H1 (cell line): ENCODE data around the gene PAX8. TPM values are rescaled to one million over a fixed set of nuclear protein-coding genes. Genes with fewer than 3 reads are reported as not detected.

Experiments
- CTCF ChIA-PET: fragments of 300-600 bp; sonication (Branson Sonifier 250); formaldehyde crosslinking; loops from one replicate; lab custom pipeline; 2021; ENCODE audit not compliant: partially characterized antibody; lab: Charles Lee
- POLR2A ChIA-PET: fragments of 300-600 bp; sonication (Branson Sonifier 250); formaldehyde crosslinking; loops from one replicate; lab custom pipeline; 2021; ENCODE audit warnings: inconsistent platforms; ENCODE audit not compliant: partially characterized antibody; lab: Charles Lee
- DNase-seq, 2 experiments: peaks; one replicate each; pipeline versions ENCODE4 v3.0.0 to v3.0.0-alpha.2; 2010 to 2022; ENCODE audit warnings: low spot score in 2 of 2, low read depth in 1 of 2, mixed read lengths in 1 of 2
- FAIRE-seq: peaks from 2 replicates; lab custom pipeline; 2011; peaks lifted over from hg19 to GRCh38; lab: Jason Lieb, UNC
- H2AFZ ChIP-seq: 2 replicates; pipeline ENCODE4 v1.8.1; 2012; ENCODE audit warnings: low read length, inconsistent platforms
- H2AK5ac ChIP-seq: 2 replicates; pipeline ENCODE4 v1.6.1; 2013; ENCODE audit warnings: low read depth, low read length
- H2BK120ac ChIP-seq: replicated peaks from 2 replicates; pipeline ENCODE3; 2013; ENCODE audit warnings: low read depth, low read length, inconsistent platforms
- H2BK12ac ChIP-seq: 2 replicates; pipeline ENCODE4 v1.6.1; 2013; ENCODE audit warnings: low read depth, low read length
- H2BK15ac ChIP-seq: 2 replicates; pipeline ENCODE4 v1.6.1; 2013; ENCODE audit warnings: low read length
- H2BK20ac ChIP-seq: 2 replicates; pipeline ENCODE4 v1.6.1; 2013; ENCODE audit warnings: low read length
- H2BK5ac ChIP-seq: 2 replicates; pipeline ENCODE4 v1.6.1; 2013; ENCODE audit warnings: low read depth, low read length
- H3K14ac ChIP-seq: 2 replicates; pipeline ENCODE4 v1.6.1; 2013; ENCODE audit warnings: inconsistent platforms; ENCODE audit not compliant: insufficient read length
- H3K18ac ChIP-seq: 2 replicates; pipeline ENCODE4 v1.6.1; 2013; ENCODE audit warnings: low read length; ENCODE audit errors: extremely low read depth
- H3K23ac ChIP-seq: 2 replicates; pipeline ENCODE4 v1.6.1; 2013; ENCODE audit warnings: inconsistent platforms; ENCODE audit not compliant: insufficient read length
- H3K23me2 ChIP-seq: 2 replicates; pipeline ENCODE4 v1.6.1; 2013; ENCODE audit warnings: low read depth, low read length
- H3K27ac ChIP-seq: 2 replicates; pipeline ENCODE4 v1.6.1; 2011; ENCODE audit warnings: low read depth, low read length, inconsistent platforms
- H3K27me3 ChIP-seq, 4 experiments: replicated peaks in 1 of 4; 1 replicate in 1 of 4; 2 replicates in 3 of 4; pipeline versions ENCODE4 v1.6.1 to v1.8.1; 2011 to 2013; ENCODE audit warnings: low read length in 3 of 4, mild to moderate bottlenecking in 3 of 4, inconsistent platforms in 2 of 4, mixed read lengths in 2 of 4, moderate library complexity in 1 of 4; ENCODE audit not compliant: control insufficient read depth in 3 of 4, insufficient read depth in 3 of 4; ENCODE audit errors: extremely low read depth in 1 of 4
- H3K36me3 ChIP-seq, 4 experiments: 2 replicates each; pipeline versions ENCODE4 v1.6.1 to v1.8.1; 2011 to 2013; ENCODE audit warnings: mild to moderate bottlenecking in 4 of 4, low read length in 3 of 4, moderate library complexity in 2 of 4, control low read depth in 1 of 4, inconsistent platforms in 1 of 4; ENCODE audit not compliant: insufficient read depth in 4 of 4, control insufficient read depth in 2 of 4
- H3K4ac ChIP-seq: replicated peaks from 2 replicates; pipeline ENCODE3; 2013; ENCODE audit warnings: low read length, low read depth, mixed read lengths, inconsistent platforms; ENCODE audit not compliant: insufficient read length
- H3K4me1 ChIP-seq, 4 experiments: replicated peaks in 1 of 4; 1 replicate in 1 of 4; 2 replicates in 3 of 4; pipeline versions ENCODE4 v1.6.1 to v1.8.1; 2011 to 2013; ENCODE audit warnings: low read length in 3 of 4, inconsistent platforms in 2 of 4, mixed read lengths in 1 of 4; ENCODE audit not compliant: insufficient read depth in 4 of 4, control insufficient read depth in 3 of 4
- H3K4me2 ChIP-seq, 2 experiments: 2 replicates each; pipeline versions ENCODE4 v1.6.1 to v1.8.1; 2011 to 2013; ENCODE audit warnings: low read depth in 2 of 2, low read length in 2 of 2, control low read depth in 1 of 2, inconsistent platforms in 1 of 2, mild to moderate bottlenecking in 1 of 2; ENCODE audit not compliant: insufficient read depth in 1 of 2
- H3K4me3 ChIP-seq, 4 experiments: fragments of 200-600, 300-600 bp in 1 of 4; sonication (generic), shearing (Covaris generic), sonication (Bioruptor Twin) in 1 of 4; 2 replicates each; pipeline versions ENCODE4 v1.5.1 to v1.8.1; 2011 to 2016; ENCODE audit warnings: low read length in 4 of 4, low read depth in 3 of 4, control low read depth in 2 of 4, inconsistent platforms in 2 of 4, mild to moderate bottlenecking in 2 of 4, mixed read lengths in 1 of 4, moderate library complexity in 1 of 4; ENCODE audit not compliant: insufficient read depth in 2 of 4; ENCODE audit errors: extremely low read depth in 1 of 4
- H3K56ac ChIP-seq: replicated peaks from 2 replicates; pipeline ENCODE3; 2013; ENCODE audit warnings: low read depth, mild to moderate bottlenecking, mixed read lengths, low read length, inconsistent platforms; ENCODE audit not compliant: insufficient read length
- H3K79me1 ChIP-seq: 2 replicates; pipeline ENCODE4 v1.6.1; 2013; ENCODE audit warnings: low read depth, low read length, control low read depth
- H3K79me2 ChIP-seq, 2 experiments: 2 replicates each; pipeline versions ENCODE4 v1.6.1 to v1.8.1; 2012 to 2013; ENCODE audit warnings: low read length in 2 of 2, mild to moderate bottlenecking in 2 of 2, inconsistent platforms in 1 of 2; ENCODE audit not compliant: insufficient read depth in 2 of 2, control insufficient read depth in 1 of 2
- H3K9ac ChIP-seq, 4 experiments: replicated peaks in 1 of 4; 1 replicate in 1 of 4; 2 replicates in 3 of 4; pipeline versions ENCODE4 v1.6.1 to v1.8.1; 2011 to 2013; ENCODE audit warnings: low read depth in 3 of 4, low read length in 3 of 4, control low read depth in 2 of 4, mild to moderate bottlenecking in 2 of 4, moderate library complexity in 2 of 4, inconsistent platforms in 1 of 4; ENCODE audit errors: extremely low read depth in 1 of 4
- H3K9me3 ChIP-seq, 2 experiments: 2 replicates each; pipeline versions ENCODE4 v1.6.1 to v1.8.1; 2012 to 2013; ENCODE audit warnings: mild to moderate bottlenecking in 2 of 2, moderate library complexity in 2 of 2, control low read depth in 1 of 2, inconsistent platforms in 1 of 2, low read depth in 1 of 2, low read length in 1 of 2, mixed read lengths in 1 of 2; ENCODE audit not compliant: insufficient read depth in 2 of 2
- H4K20me1 ChIP-seq, 2 experiments: replicated peaks in 1 of 2; 2 replicates each; pipeline versions ENCODE3 to v1.8.1; 2011 to 2013; ENCODE audit warnings: inconsistent platforms in 2 of 2, low read length in 2 of 2, mild to moderate bottlenecking in 1 of 2; ENCODE audit not compliant: insufficient read depth in 2 of 2, control insufficient read depth in 1 of 2
- H4K5ac ChIP-seq: 2 replicates; pipeline ENCODE4 v1.6.1; 2013; ENCODE audit warnings: low read length, low read depth, mixed read lengths, inconsistent platforms; ENCODE audit not compliant: insufficient read length
- H4K8ac ChIP-seq: 2 replicates; pipeline ENCODE4 v1.8.0; 2013; ENCODE audit warnings: mild to moderate bottlenecking, moderate library complexity, low read length, inconsistent platforms; ENCODE audit not compliant: insufficient read depth; ENCODE audit errors: extremely low read depth
- H4K91ac ChIP-seq: replicated peaks from 2 replicates; pipeline ENCODE3; 2013; ENCODE audit warnings: low read length, mixed read lengths, inconsistent platforms; ENCODE audit not compliant: insufficient read length
- ATF2 ChIP-seq: IDR thresholded peaks from 2 replicates; pipeline ENCODE4 v1.6.1; 2012; ENCODE audit warnings: low read length, inconsistent platforms
- CBX5 ChIP-seq: fragments of 300-800, 300-1000 bp; sonication (generic); IDR thresholded peaks from 2 replicates; pipeline ENCODE4 v1.7.1; 2016; ENCODE audit warnings: antibody characterized with exemption, low read length, low read depth
- CHD2 ChIP-seq: IDR thresholded peaks from 2 replicates; pipeline ENCODE4 v1.6.1; 2012; ENCODE audit warnings: low read length, improper control_type of control experiment
- CTCF ChIP-seq, 3 experiments: IDR thresholded peaks; 1 replicate in 2 of 3; 2 replicates in 1 of 3; pipeline versions ENCODE4 v1.5.1 to v1.6.1; 2011; ENCODE audit warnings: low read length in 3 of 3, mild to moderate bottlenecking in 3 of 3, inconsistent platforms in 2 of 3, low read depth in 1 of 3, moderate library complexity in 1 of 3; ENCODE audit not compliant: insufficient read depth in 1 of 3; ENCODE audit errors: control extremely low read depth in 1 of 3
- HDAC6 ChIP-seq: IDR thresholded peaks from one replicate; pipeline ENCODE4 v1.7.1; 2012; ENCODE audit warnings: low read depth, mild to moderate bottlenecking, inconsistent platforms, low read length, moderate library complexity
- KDM5A ChIP-seq: fragments of 200-600 bp; IDR thresholded peaks from 2 replicates; pipeline ENCODE4 v1.7.1; 2012; ENCODE audit warnings: mild to moderate bottlenecking, low read length, inconsistent platforms, mixed read lengths
- POLR2AphosphoS5 ChIP-seq: IDR thresholded peaks from 2 replicates; pipeline ENCODE4 v1.6.1; 2011; ENCODE audit warnings: low read depth, low read length
- TEAD4 ChIP-seq: IDR thresholded peaks from 2 replicates; pipeline ENCODE4 v1.6.1; 2012; ENCODE audit warnings: low read depth, low read length, inconsistent platforms, mixed read lengths
- YY1 ChIP-seq: IDR thresholded peaks from 2 replicates; pipeline ENCODE4 v1.6.1; 2011; ENCODE audit warnings: low read depth, mild to moderate bottlenecking, low read length
- WGBS, 2 experiments: shearing (Covaris generic) in 1 of 2; methylation state at CpG; one replicate each; pipeline versions ENCODE4 v1.1.6 to v1.1.7; 2013 to 2015; ENCODE audit warnings: low lambda C conversion rate in 2 of 2, mixed read lengths in 2 of 2, inconsistent platforms in 1 of 2, low coverage in 1 of 2, missing lambda C conversion rate in 1 of 2; ENCODE audit not compliant: insufficient replicate concordance in 2 of 2, insufficient coverage in 1 of 2, insufficient read length in 1 of 2; ENCODE audit errors: extremely low coverage in 1 of 2, missing lambda C conversion rate in 1 of 2; 5-methylcytosine and 5-hydroxymethylcytosine counted together
- polyA plus RNA-seq, 7 experiments: library from polyadenylated mRNA; depleted of rRNA in 3 of 7; stranded (reverse) in 5 of 7; unstranded in 2 of 7; fragments of >200 nt in 5 of 7; fragments of 200-250 nt in 2 of 7; gene quantifications; 1 replicate in 5 of 7; 2 replicates in 1 of 7; 4 replicates in 1 of 7; pipeline versions ENCODE4 v1.2.1 to v1.2.3, GENCODE V29; 2011 to 2013; ENCODE audit warnings: missing spikeins in 2 of 7, mixed read lengths in 2 of 7
- total RNA-seq: library from RNA; stranded (reverse); fragmentation: NEBNext Ultra II Directional; extraction: Animal tissue kit (Norgen Biotek cat#: 25700); gene quantifications from 2 replicates; pipeline ENCODE4 v1.2.1, GENCODE V29; 2021

The PAX8 gene
- total and polyA plus RNA-seq, 2 of the 8 experiments (the other 6 are each of a cell fraction or from before 2014, with no cell fraction given): 0.02 TPM; not detected in 1

- Histone ChIP-seq H4K91ac (no peak overlapping the region), H2BK15ac (no peak overlapping the region), H3K4me1 (no peaks in the 10 kb centered on the region; a peak in 1 of 7 replicates), H3K79me2 (no peaks in the 10 kb centered on the region), H2BK20ac (no peak overlapping the region), H3K4ac (no peak overlapping the region), H3K9ac (no peak overlapping the region), H4K5ac (no peak overlapping the region), H3K4me3 (no peak overlapping the region), H3K4me2 (no peak overlapping the region), H2AK5ac (no peak overlapping the region), H3K23me2 (peaks cover 2% of the 10 kb centered on the region; the same call in 1 of the 2 replicates), H2AFZ (no peak overlapping the region), H4K20me1 (peaks cover 0 to 1% of the 10 kb centered on the region in 2 experiments), H3K14ac (no peak overlapping the region), H4K8ac (no peak overlapping the region), H2BK120ac (no peak overlapping the region), H2BK5ac (no peak overlapping the region), H3K27me3 (peaks cover 0 to 2% (median 0%) of the 10 kb centered on the region in 4 experiments; a peak in 3 of 7 replicates), H3K18ac (no peak overlapping the region), H3K9me3 (no peaks in the 10 kb centered on the region), H3K56ac (no peak overlapping the region), H3K23ac (no peak overlapping the region), H3K36me3 (no peaks in the 10 kb centered on the region), H3K79me1 (no peaks in the 10 kb centered on the region), H3K27ac (no peak overlapping the region), H2BK12ac (no peak overlapping the region)
- FAIRE-seq: no peak
- DNase-seq: no peak
- 82% methylated on average over 7 of the region's 7 CpGs; no CpG with 5 or more reads in 1 of the 2 experiments for WGBS, 2 experiments
- ChIA-PET CTCF (interaction anchor here (0.5 to 3.3 kb wide), 15 partner anchors 8 to 177 kb away, joined by 3 to 22 read pairs (median 4); no protein-coding TSS in a partner anchor), POLR2A (no interaction called here)
- no peak for TF ChIP-seq CBX5
- TF ChIP-seq HDAC6: no peak
- TF ChIP-seq TEAD4: no peak
- TF ChIP-seq YY1: no peak
- no peak for TF ChIP-seq CHD2
- TF ChIP-seq POLR2AphosphoS5: no peak
- no peak for TF ChIP-seq KDM5A
- no peak for TF ChIP-seq CTCF (IDR thresholded peaks at IDR 0.05; ENCODE audit: control extremely low read depth in 1 of 3, insufficient read depth in 1 of 3, low read depth in 1 of 3, low read length in 3 of 3)
- TF ChIP-seq ATF2: no peak
These were observed 21.0 kb downstream of the PAX8 start for GRCh38 chr2:113257516-113258264.
